ENCODE data around the gene CNKSR3. TPM values are rescaled to one million over a fixed set of nuclear protein-coding genes. Genes with fewer than 3 reads are reported as not detected.

Gene CNKSR3
- total and polyA plus RNA-seq, 2 of the 8 experiments (the other 6 are each of a cell fraction or from before 2014, with no cell fraction given), result 1.2 to 6.2 TPM

DNA sequence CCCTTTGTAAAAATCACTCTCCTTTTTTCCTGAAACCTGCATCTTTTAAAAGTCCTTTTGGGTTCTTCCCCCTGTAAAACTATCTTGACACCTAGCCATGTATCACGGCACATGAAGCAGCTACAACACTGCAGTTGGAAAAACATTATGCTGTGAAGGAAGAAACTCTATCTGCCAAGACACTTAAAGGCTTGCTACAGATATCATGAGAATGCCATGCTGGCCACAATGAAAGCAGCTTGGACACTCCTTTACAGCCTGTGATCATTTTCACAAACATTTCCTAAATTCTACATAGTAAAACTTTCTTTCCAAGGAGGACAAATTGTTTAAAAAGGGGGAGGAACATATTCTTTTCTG is 31.8 kb downstream of the CNKSR3 start:
- H4K8ac ChIP-seq (ENCODE audit: extremely low read depth, insufficient read depth, low read length), result no peak overlapping the region
- H3K9ac ChIP-seq (replicated peaks in 1 of 4; ENCODE audit: extremely low read depth in 1 of 4, low read depth in 3 of 4, low read length in 3 of 4), result no peak overlapping the region
- no peak overlapping the region for H2BK12ac ChIP-seq (ENCODE audit: low read depth, low read length)
- no peak for FAIRE-seq
- H4K20me1 ChIP-seq (replicated peaks in 1 of 2; ENCODE audit: control insufficient read depth in 1 of 2, insufficient read depth in 2 of 2, low read length in 2 of 2), result no peaks in the 10 kb centered on the region
- no peak overlapping the region for H2BK120ac ChIP-seq (replicated peaks; ENCODE audit: low read depth, low read length)
- peaks cover 0 to 6% (median 0%) of the 10 kb centered on the region in 4 experiments; a peak in 3 of 7 replicates for H3K4me1 ChIP-seq (replicated peaks in 1 of 4; ENCODE audit: control insufficient read depth in 3 of 4, insufficient read depth in 4 of 4, low read length in 3 of 4)
- ChIA-PET CTCF (ENCODE audit: partially characterized antibody) (interaction anchor here (0.9 to 2.9 kb wide), 4 partner anchors 16 to 196 kb away, joined by 3 to 11 read pairs (median 6); no protein-coding TSS in a partner anchor), POLR2A (ENCODE audit: partially characterized antibody) (no interaction called here)
- no peak overlapping the region for H3K14ac ChIP-seq (ENCODE audit: insufficient read length)
- DNase-seq (ENCODE audit: low read depth in 1 of 2, low spot score in 2 of 2), result no peak
- 77% methylated on average over 1 of the region's 1 CpG; no CpG with 5 or more reads in 1 of the 2 experiments for WGBS, 2 experiments (ENCODE audit: extremely low coverage in 1 of 2, insufficient coverage in 1 of 2, insufficient read length in 1 of 2, insufficient replicate concordance in 2 of 2, low coverage in 1 of 2, low lambda C conversion rate in 2 of 2, missing lambda C conversion rate in 1 of 2)
- no peak overlapping the region for H2BK5ac ChIP-seq (ENCODE audit: low read depth, low read length)
- H3K18ac ChIP-seq (ENCODE audit: extremely low read depth, low read length), result no peak overlapping the region
- H2BK20ac ChIP-seq (ENCODE audit: low read length), result no peak overlapping the region
- no peak overlapping the region for H2AK5ac ChIP-seq (ENCODE audit: low read depth, low read length)
- H3K9me3 ChIP-seq (ENCODE audit: insufficient read depth in 2 of 2, low read depth in 1 of 2, low read length in 1 of 2), result no peaks in the 10 kb centered on the region
- H3K23me2 ChIP-seq (ENCODE audit: low read depth, low read length), result no peaks in the 10 kb centered on the region; the same call in 1 of the 2 replicates
- H3K27me3 ChIP-seq (replicated peaks in 1 of 4; ENCODE audit: control insufficient read depth in 3 of 4, extremely low read depth in 1 of 4, insufficient read depth in 3 of 4, low read length in 3 of 4), result no peaks in the 10 kb centered on the region
- H3K4me2 ChIP-seq (ENCODE audit: insufficient read depth in 1 of 2, low read depth in 2 of 2, low read length in 2 of 2), result no peak overlapping the region
- no peak overlapping the region for H3K23ac ChIP-seq (ENCODE audit: insufficient read length)
- H3K79me1 ChIP-seq (ENCODE audit: low read depth, low read length), result no peaks in the 10 kb centered on the region
- H2AFZ ChIP-seq (ENCODE audit: low read length), result no peak overlapping the region
- no peak overlapping the region for H3K56ac ChIP-seq (replicated peaks; ENCODE audit: insufficient read length, low read depth, low read length)
- H3K36me3 ChIP-seq (ENCODE audit: control insufficient read depth in 2 of 4, insufficient read depth in 4 of 4, low read length in 3 of 4), result no peaks in the 10 kb centered on the region
- no peak overlapping the region for H4K91ac ChIP-seq (replicated peaks; ENCODE audit: insufficient read length, low read length)
- H3K27ac ChIP-seq (ENCODE audit: low read depth, low read length), result no peak overlapping the region
- no peak overlapping the region for H2BK15ac ChIP-seq (ENCODE audit: low read length)
- TF ChIP-seq JUND (IDR thresholded peaks at IDR 0.05; ENCODE audit: low read length), result no peak
- TF ChIP-seq RFX5 (IDR thresholded peaks at IDR 0.05; ENCODE audit: borderline replicate concordance, low read depth, low read length), result no peak
- TF ChIP-seq SP2 (IDR thresholded peaks at IDR 0.05; ENCODE audit: low read length), result no peak
- TF ChIP-seq TBP (IDR thresholded peaks at IDR 0.05; ENCODE audit: low read depth, low read length), result no peak
- TF ChIP-seq TAF7 (optimal IDR thresholded peaks at IDR 0.05; ENCODE audit: borderline replicate concordance, low read depth, low read length), result no peak
- no peak for TF ChIP-seq KDM4A (IDR thresholded peaks at IDR 0.05; ENCODE audit: low read depth, low read length, severe bottlenecking)
- TF ChIP-seq POLR2A (IDR thresholded peaks at IDR 0.05; ENCODE audit: control extremely low read depth in 1 of 2, low read depth in 2 of 2, low read length in 2 of 2), result no peak
- no peak for TF ChIP-seq NANOG (IDR thresholded peaks at IDR 0.05; ENCODE audit: insufficient read depth, low read depth, low read length, poor library complexity, severe bottlenecking)
- no peak for TF ChIP-seq RAD21 (IDR thresholded peaks at IDR 0.05 in 1 of 2, conservative IDR thresholded peaks at IDR 0.05 in 1 of 2; ENCODE audit: low read depth in 2 of 2, low read length in 2 of 2)
- TF ChIP-seq, protein P1, sequence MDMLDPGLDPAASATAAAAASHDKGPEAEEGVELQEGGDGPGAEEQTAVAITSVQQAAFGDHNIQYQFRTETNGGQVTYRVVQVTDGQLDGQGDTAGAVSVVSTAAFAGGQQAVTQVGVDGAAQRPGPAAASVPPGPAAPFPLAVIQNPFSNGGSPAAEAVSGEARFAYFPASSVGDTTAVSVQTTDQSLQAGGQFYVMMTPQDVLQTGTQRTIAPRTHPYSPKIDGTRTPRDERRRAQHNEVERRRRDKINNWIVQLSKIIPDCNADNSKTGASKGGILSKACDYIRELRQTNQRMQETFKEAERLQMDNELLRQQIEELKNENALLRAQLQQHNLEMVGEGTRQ (IDR thresholded peaks at IDR 0.05; ENCODE audit: low read length), result no peak
- no peak for TF ChIP-seq TEAD4 (IDR thresholded peaks at IDR 0.05; ENCODE audit: low read depth, low read length)
- H3K79me2 ChIP-seq (ENCODE audit: control insufficient read depth in 1 of 2, insufficient read depth in 2 of 2, low read length in 2 of 2), result peaks cover 0 to 2% of the 10 kb centered on the region in 2 experiments; a peak in 1 of 4 replicates
- no peak overlapping the region for H4K5ac ChIP-seq (ENCODE audit: insufficient read length, low read depth, low read length)
- no peak overlapping the region for H3K4me3 ChIP-seq (ENCODE audit: extremely low read depth in 1 of 4, insufficient read depth in 2 of 4, low read depth in 3 of 4, low read length in 4 of 4)
- no peak overlapping the region for H3K4ac ChIP-seq (replicated peaks; ENCODE audit: insufficient read length, low read depth, low read length)
